HCT116 (cell line): ENCODE measurements around the gene MYO7B.

Experiments
- ATF3 ChIP-seq: IDR thresholded peaks from 2 replicates; pipeline ENCODE4 v1.6.1; 2012
- CTCF ChIP-seq, 3 experiments: fragments of 200-600 bp in 1 of 3; sonication (generic) in 1 of 3; IDR thresholded peaks in 2 of 3; conservative IDR thresholded peaks in 1 of 3; 2 replicates each; pipeline ENCODE4 v1.5.1; 2012 to 2017; ENCODE audit warnings: low read depth in 2 of 3, low read length in 2 of 3, antibody characterized with exemption in 1 of 3, borderline replicate concordance in 1 of 3, control low read depth in 1 of 3, mild to moderate bottlenecking in 1 of 3, mixed read lengths in 1 of 3, mixed run types in 1 of 3, moderate library complexity in 1 of 3; ENCODE audit not compliant: insufficient read depth in 1 of 3
- FOSL1 ChIP-seq: IDR thresholded peaks from 2 replicates; pipeline ENCODE4 v1.6.1; 2012; ENCODE audit warnings: low read depth
- POLR2A ChIP-seq: IDR thresholded peaks from 2 replicates; pipeline ENCODE4 v1.7.0; 2011; ENCODE audit warnings: borderline replicate concordance; ENCODE audit not compliant: insufficient read depth, insufficient read length; ENCODE audit errors: extremely low read depth
- POLR2AphosphoS5 ChIP-seq: IDR thresholded peaks from 2 replicates; pipeline ENCODE4 v1.6.1; 2011; ENCODE audit warnings: mild to moderate bottlenecking, low read depth, low read length, moderate library complexity
- REST ChIP-seq: IDR thresholded peaks from 2 replicates; pipeline ENCODE4 v1.6.1; 2012; ENCODE audit warnings: low read depth

GRCh38 chr2:127569666-127570065 is 34.2 kb downstream of the MYO7B start:
- TF ChIP-seq POLR2AphosphoS5, result no peak
- TF ChIP-seq CTCF (IDR thresholded peaks at IDR 0.05 in 2 of 3, conservative IDR thresholded peaks at IDR 0.05 in 1 of 3; ENCODE audit: borderline replicate concordance in 1 of 3, insufficient read depth in 1 of 3, low read depth in 2 of 3, low read length in 2 of 3), result no peak
- no peak for TF ChIP-seq POLR2A
- TF ChIP-seq ATF3, result no peak
- TF ChIP-seq FOSL1, result no peak
- no peak for TF ChIP-seq REST
